WTC11 (cell line): Measurements from ENCODE around the gene DIAPH1.

ENCODE experiments used
- ATF6 ChIP-seq: sonication (generic); formaldehyde crosslinking; IDR thresholded peaks from 2 replicates; pipeline ENCODE4 v1.8.1; 2023; ENCODE audit warnings: mild to moderate bottlenecking, missing genetic modification reagents
- CTCF ChIP-seq: fragments of 200-600 bp; IDR thresholded peaks from 2 replicates; pipeline ENCODE4 v1.8.0; 2022; ENCODE audit warnings: antibody characterized with exemption
- TCF7 ChIP-seq: sonication (generic); formaldehyde crosslinking; IDR thresholded peaks from 2 replicates; pipeline ENCODE4 v1.8.0; 2022; ENCODE audit warnings: mild to moderate bottlenecking, low read depth, missing genetic modification reagents, moderate library complexity

- no peak for TF ChIP-seq CTCF
- TF ChIP-seq TCF7 (CRISPR knock-in tag), result no peak
- TF ChIP-seq ATF6 (CRISPR knock-in tag), result no peak
Observed at GRCh38 chr5:141628175-141628788, 9.5 kb upstream of the DIAPH1 start.
